Measurements from ENCODE around the gene RAB31.

DNA sequence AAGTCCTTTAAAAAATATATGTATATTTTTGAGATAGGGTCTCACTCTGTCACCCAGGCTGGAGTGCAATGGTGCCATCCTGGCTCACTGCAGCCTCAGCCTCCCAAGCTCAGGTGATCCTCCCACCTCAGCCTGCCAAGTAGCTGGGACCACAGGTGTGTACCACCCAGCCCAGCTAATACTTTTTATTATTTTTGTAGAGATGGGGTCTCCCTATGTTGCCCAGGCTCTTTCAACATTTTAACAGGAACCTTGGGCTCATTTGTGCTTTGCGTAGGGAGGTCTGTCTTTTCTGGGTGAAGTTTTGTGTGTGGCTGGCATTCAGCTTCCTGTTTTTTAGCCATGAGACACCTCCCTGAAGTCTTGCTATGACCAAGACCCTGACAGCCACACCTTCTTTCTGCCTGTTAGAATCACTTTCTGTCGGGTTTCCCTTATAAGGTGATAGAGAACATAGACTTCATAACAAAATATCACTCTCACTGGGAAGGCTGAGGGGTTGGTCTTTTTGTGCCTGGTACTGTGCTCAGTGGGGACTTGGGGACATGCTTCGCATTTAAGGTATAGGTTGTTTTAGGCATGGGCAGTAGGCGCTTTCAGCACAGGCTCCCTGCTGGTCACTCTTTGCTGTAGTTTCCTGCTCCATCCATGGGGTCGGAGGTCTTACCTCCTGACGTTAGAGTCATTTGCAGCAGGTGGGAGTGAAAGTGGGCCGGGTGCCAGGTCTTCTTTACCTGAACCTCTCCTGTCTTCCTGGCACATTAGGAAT lies 3.4 kb downstream of the RAB31 start:
- no peak for TF ChIP-seq POLR2A (IDR thresholded peaks at IDR 0.05)
- TF ChIP-seq, protein P1, sequence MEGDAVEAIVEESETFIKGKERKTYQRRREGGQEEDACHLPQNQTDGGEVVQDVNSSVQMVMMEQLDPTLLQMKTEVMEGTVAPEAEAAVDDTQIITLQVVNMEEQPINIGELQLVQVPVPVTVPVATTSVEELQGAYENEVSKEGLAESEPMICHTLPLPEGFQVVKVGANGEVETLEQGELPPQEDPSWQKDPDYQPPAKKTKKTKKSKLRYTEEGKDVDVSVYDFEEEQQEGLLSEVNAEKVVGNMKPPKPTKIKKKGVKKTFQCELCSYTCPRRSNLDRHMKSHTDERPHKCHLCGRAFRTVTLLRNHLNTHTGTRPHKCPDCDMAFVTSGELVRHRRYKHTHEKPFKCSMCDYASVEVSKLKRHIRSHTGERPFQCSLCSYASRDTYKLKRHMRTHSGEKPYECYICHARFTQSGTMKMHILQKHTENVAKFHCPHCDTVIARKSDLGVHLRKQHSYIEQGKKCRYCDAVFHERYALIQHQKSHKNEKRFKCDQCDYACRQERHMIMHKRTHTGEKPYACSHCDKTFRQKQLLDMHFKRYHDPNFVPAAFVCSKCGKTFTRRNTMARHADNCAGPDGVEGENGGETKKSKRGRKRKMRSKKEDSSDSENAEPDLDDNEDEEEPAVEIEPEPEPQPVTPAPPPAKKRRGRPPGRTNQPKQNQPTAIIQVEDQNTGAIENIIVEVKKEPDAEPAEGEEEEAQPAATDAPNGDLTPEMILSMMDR (IDR thresholded peaks at IDR 0.05): no peak

Data from testis (tissue), 2 donors.